Ovary (tissue), 3 donors: ENCODE measurements around the gene COL21A1.

Source experiments
- EP300 ChIP-seq: sonication (generic); formaldehyde crosslinking; IDR thresholded peaks from one replicate; pipeline ENCODE4 v1.6.1; 2017; ENCODE audit warnings: antibody characterized with exemption
- TF ChIP-seq, protein P1 (sequence below), 3 donors: fragments of 450-650 bp in 2 of 3; fragments of 200-600 bp in 1 of 3; IDR thresholded peaks; one replicate each; pipeline versions ENCODE4 v1.5.1 to v1.8.0; 2016 to 2022; ENCODE audit warnings: antibody characterized with exemption in 3 of 3, mild to moderate bottlenecking in 1 of 3
- donor health status: DM: no; HTN: no; CAD: no.

GRCh38 chr6:56023829-56024228 lies 223.6 kb downstream of the COL21A1 start:
- TF ChIP-seq, protein P1, sequence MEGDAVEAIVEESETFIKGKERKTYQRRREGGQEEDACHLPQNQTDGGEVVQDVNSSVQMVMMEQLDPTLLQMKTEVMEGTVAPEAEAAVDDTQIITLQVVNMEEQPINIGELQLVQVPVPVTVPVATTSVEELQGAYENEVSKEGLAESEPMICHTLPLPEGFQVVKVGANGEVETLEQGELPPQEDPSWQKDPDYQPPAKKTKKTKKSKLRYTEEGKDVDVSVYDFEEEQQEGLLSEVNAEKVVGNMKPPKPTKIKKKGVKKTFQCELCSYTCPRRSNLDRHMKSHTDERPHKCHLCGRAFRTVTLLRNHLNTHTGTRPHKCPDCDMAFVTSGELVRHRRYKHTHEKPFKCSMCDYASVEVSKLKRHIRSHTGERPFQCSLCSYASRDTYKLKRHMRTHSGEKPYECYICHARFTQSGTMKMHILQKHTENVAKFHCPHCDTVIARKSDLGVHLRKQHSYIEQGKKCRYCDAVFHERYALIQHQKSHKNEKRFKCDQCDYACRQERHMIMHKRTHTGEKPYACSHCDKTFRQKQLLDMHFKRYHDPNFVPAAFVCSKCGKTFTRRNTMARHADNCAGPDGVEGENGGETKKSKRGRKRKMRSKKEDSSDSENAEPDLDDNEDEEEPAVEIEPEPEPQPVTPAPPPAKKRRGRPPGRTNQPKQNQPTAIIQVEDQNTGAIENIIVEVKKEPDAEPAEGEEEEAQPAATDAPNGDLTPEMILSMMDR (IDR thresholded peaks at IDR 0.05) = no peak
- TF ChIP-seq EP300 = no peak
